Spleen (tissue), 13 donors: ENCODE measurements around the gene DXO. TPM values are rescaled to one million over a fixed set of nuclear protein-coding genes. Genes with fewer than 3 reads are reported as not detected.
A peak's percentile ranks its signal among the peaks of the same experiment; 100 is the strongest.
"Not testable (repeated sequence)": the region's sequence is repeated elsewhere in the genome, so short reads cannot be mapped to it uniquely, and the experiment has no call there.

Experiments used
- DNase-seq: peaks from one replicate; pipeline ENCODE4 v3.0.0-alpha.2; 2020
- H3K27ac ChIP-seq, 8 donors: fragments of 200-600 bp; sonication (generic) in 7 of 8; 1 replicate in 4 of 8; 2 replicates in 4 of 8; pipeline versions ENCODE4 v1.5.0 to v1.8.0; 2016 to 2021; ENCODE audit warnings: inconsistent platforms in 4 of 8, mild to moderate bottlenecking in 4 of 8, moderate library complexity in 1 of 8
- H3K27me3 ChIP-seq, 7 donors: fragments of 200-600 bp; sonication (generic) in 6 of 7; replicated peaks in 1 of 7; 1 replicate in 4 of 7; 2 replicates in 3 of 7; pipeline versions ENCODE4 v1.5.0 to v1.8.0; 2016 to 2021; ENCODE audit warnings: inconsistent platforms in 3 of 7, mild to moderate bottlenecking in 1 of 7
- H3K36me3 ChIP-seq, 6 donors: fragments of 200-600 bp; sonication (generic) in 5 of 6; 1 replicate in 4 of 6; 2 replicates in 2 of 6; pipeline versions ENCODE4 v1.5.0 to v1.8.0; 2016 to 2021; ENCODE audit warnings: inconsistent platforms in 2 of 6
- H3K4me1 ChIP-seq, 6 donors: fragments of 200-600 bp; sonication (generic) in 5 of 6; 1 replicate in 3 of 6; 2 replicates in 3 of 6; pipeline versions ENCODE4 v1.5.0 to v1.8.0; 2016 to 2021; ENCODE audit warnings: inconsistent platforms in 3 of 6
- H3K4me3 ChIP-seq, 8 donors: fragments of 200-600 bp; sonication (generic) in 7 of 8; 1 replicate in 4 of 8; 2 replicates in 4 of 8; pipeline versions ENCODE4 v1.5.0 to v1.8.0; 2016 to 2021; ENCODE audit warnings: inconsistent platforms in 4 of 8, mild to moderate bottlenecking in 4 of 8, moderate library complexity in 2 of 8
- H3K9me3 ChIP-seq, 8 donors: fragments of 200-600 bp; sonication (generic) in 7 of 8; 1 replicate in 4 of 8; 2 replicates in 4 of 8; pipeline versions ENCODE4 v1.5.0 to v1.8.0; 2016 to 2021; ENCODE audit warnings: inconsistent platforms in 4 of 8
- CTCF ChIP-seq, 11 experiments: fragments of 200-600 bp in 7 of 11; fragments of 450-650 bp in 4 of 11; sonication (generic) in 4 of 11; IDR thresholded peaks in 8 of 11; conservative IDR thresholded peaks in 3 of 11; 1 replicate in 7 of 11; 2 replicates in 4 of 11; pipeline versions ENCODE4 v1.4.0 to v1.8.0; 2016 to 2021; ENCODE audit warnings: antibody characterized with exemption in 11 of 11, inconsistent platforms in 4 of 11, mild to moderate bottlenecking in 1 of 11
- POLR2A ChIP-seq, 3 donors: fragments of 450-650 bp; IDR thresholded peaks; one replicate each; pipeline ENCODE4 v1.5.1; 2017; ENCODE audit warnings: antibody characterized with exemption in 3 of 3, mild to moderate bottlenecking in 1 of 3
- POLR2AphosphoS5 ChIP-seq, 3 donors: sonication (generic); formaldehyde crosslinking; IDR thresholded peaks; one replicate each; pipeline ENCODE4 v1.5.1; 2017; ENCODE audit warnings: antibody characterized with exemption in 3 of 3
- WGBS, 5 donors: extraction: QIAGEN DNeasy Blood & Tissue Kit in 3 of 5; methylation state at CpG; one replicate each; pipeline versions ENCODE4 v1.1.5 to v1.1.7; 2013 to 2018; 5-methylcytosine and 5-hydroxymethylcytosine counted together
- intact Hi-C: fragments of 100-400 bp; cut with DNase I; formaldehyde crosslinking; loops from one replicate; pipeline ENCODE4 v1.15.0; 2023; ENCODE audit warnings: low total_unique reads
- long read RNA-seq, 2 donors: transcript quantifications; one replicate each; lab custom pipeline, GENCODE V29; 2026
- polyA plus RNA-seq, 3 donors: library from polyadenylated mRNA; stranded (reverse); fragments of 200-250 nt; gene quantifications; one replicate each; pipeline ENCODE4 v1.2.1, GENCODE V29; 2013
- total RNA-seq, 7 donors: library from RNA; depleted of rRNA in 3 of 7; stranded (reverse); fragments of >200 nt in 3 of 7; fragmentation: NEBNext Ultra II Directional in 4 of 7; extraction: Animal tissue kit (Norgen Biotek cat#: 25700) in 4 of 7; gene quantifications; one replicate each; pipeline versions ENCODE4 v1.1.0 to v1.2.1, GENCODE V29; 2016 to 2021
- donor health status: healthy with polysubstance abuse.
- donor health status: DM: no; HTN: no; CAD: no; lungs with moderate emphysema.
- donor health status: DM: no; HTN: no; CAD: no.
- donor health status: Bipolar disorder and iron deficiency.
- donor health status: healthy.
- donor health status: DM: no; HTN: no; CAD: no.
- donor health status: DM: yes; HTN: yes; CAD: no.

Gene DXO
- total RNA-seq: 10 to 100 TPM; 21.0 to 34.3 (median 26.2) TPM
- polyA plus RNA-seq: 10 to 100 TPM; 19.1 to 28.1 (median 26.3) TPM
- long read RNA-seq, donor 1, partial matches to known transcripts: 0 of 3 reads
- long read RNA-seq, donor 1, other reads (novel, unspliced or antisense): 0 of 3 reads
- long read RNA-seq, donor 2, partial matches to known transcripts: 0 of 3 reads
- long read RNA-seq, donor 2, other reads (novel, unspliced or antisense): 0 of 3 reads

GRCh38 chr6:31971993-31972708 is at the start of gene DXO:
Gene DXO (minus strand): TSS chr6:31972138. CDS start chr6:31971675, 463 bp downstream.
- peaks cover 21 to 62% (median 36%) of the 10 kb centered on the region in 6 donors for H3K4me1 ChIP-seq
- 0% methylated on average over 29 to 62 of the region's 62 CpGs for WGBS, 5 donors
- intact Hi-C loops: no loop called here
- peak within 1 kb of the TSS; percentile 91 to 99 (median 98) for H3K27ac ChIP-seq
- H3K36me3 ChIP-seq: peaks cover 0 to 69% (median 34%) of the 10 kb centered on the region in 6 donors
- DNase-seq: peak; percentile 98
- TF ChIP-seq CTCF (IDR thresholded peaks at IDR 0.05 in 8 of 11, conservative IDR thresholded peaks at IDR 0.05 in 3 of 11): no peak
- TF ChIP-seq POLR2AphosphoS5 (IDR thresholded peaks at IDR 0.05): peak; percentile 92 to 97 (median 93)
- peak in 2 of 3 donors; percentile 48 to 78 for TF ChIP-seq POLR2A (IDR thresholded peaks at IDR 0.05)
- no peaks in the 10 kb centered on the region for H3K27me3 ChIP-seq
- no peaks in the 10 kb centered on the region for H3K9me3 ChIP-seq
- H3K4me3 ChIP-seq: peak within 1 kb of the TSS; percentile 60 to 93 (median 75)

GRCh38 chr6:32014547-32014946 is 42.6 kb upstream of the DXO start, which contains the start of gene C4B:
Gene C4B (plus strand): TSS chr6:32014795. CDS start chr6:32014846, 51 bp downstream.
- H3K4me1 ChIP-seq, H3K9me3 ChIP-seq, H3K27me3 ChIP-seq, DNase-seq, H3K4me3 ChIP-seq, H3K27ac ChIP-seq, H3K36me3 ChIP-seq, intact Hi-C loops: not testable (repeated sequence)
- WGBS, 5 donors: no CpG with 5 or more reads among the region's 6 CpGs

- H3K4me3 ChIP-seq, H3K27ac ChIP-seq, DNase-seq, H3K4me1 ChIP-seq, H3K9me3 ChIP-seq, intact Hi-C loops, H3K27me3 ChIP-seq, H3K36me3 ChIP-seq: not testable (repeated sequence)
- WGBS, 5 donors: no CpG with 5 or more reads among the region's 5 CpGs
Observed at GRCh38 chr6:32013738-32014137, 41.8 kb upstream of the DXO start.

- H3K27me3 ChIP-seq, H3K36me3 ChIP-seq, H3K4me3 ChIP-seq, H3K27ac ChIP-seq, intact Hi-C loops, H3K9me3 ChIP-seq, H3K4me1 ChIP-seq: not testable (repeated sequence)
- WGBS, 5 donors: 75 to 88% (median 81%) methylated on average over 7 to 17 of the region's 17 CpGs
- TF ChIP-seq POLR2AphosphoS5 (IDR thresholded peaks at IDR 0.05): peak in 1 of 3 donors; percentile 7
- DNase-seq: peak; percentile 45
Observed at GRCh38 chr6:32012941-32013617, 41.1 kb upstream of the DXO start.

- H3K27ac ChIP-seq, H3K27me3 ChIP-seq, H3K36me3 ChIP-seq, intact Hi-C loops, H3K4me3 ChIP-seq, H3K9me3 ChIP-seq, H3K4me1 ChIP-seq: not testable (repeated sequence)
- 65 to 76% (median 70%) methylated on average over 13 to 20 of the region's 27 CpGs for WGBS, 5 donors
- peak; percentile 32 for DNase-seq
- peak in 1 of 3 donors; percentile 15 for TF ChIP-seq POLR2AphosphoS5 (IDR thresholded peaks at IDR 0.05)
Observed at GRCh38 chr6:32010856-32011530, 39.1 kb upstream of the DXO start.

- H3K27me3 ChIP-seq, H3K4me1 ChIP-seq, H3K4me3 ChIP-seq, H3K36me3 ChIP-seq, intact Hi-C loops, H3K27ac ChIP-seq, H3K9me3 ChIP-seq: not testable (repeated sequence)
- 66 to 83% (median 72%) methylated on average over 4 to 12 of the region's 12 CpGs for WGBS, 5 donors
- peak; percentile 16 for DNase-seq
Observed at GRCh38 chr6:32009537-32009936, 37.6 kb upstream of the DXO start.

- intact Hi-C loops, H3K27ac ChIP-seq, H3K4me3 ChIP-seq, H3K9me3 ChIP-seq, H3K4me1 ChIP-seq, H3K27me3 ChIP-seq, DNase-seq, H3K36me3 ChIP-seq: not testable (repeated sequence)
- 33 to 74% (median 59%) methylated on average over 6 to 9 of the region's 12 CpGs for WGBS, 5 donors
Observed at GRCh38 chr6:32008616-32009015, 36.7 kb upstream of the DXO start.

GRCh38 chr6:32008037-32008436 is 36.1 kb upstream of the DXO start:
- no CpG with 5 or more reads among the region's 24 CpGs for whole genome bisulfite sequencing, 5 donors
- peak; percentile 17 for DNase-seq

GRCh38 chr6:32007086-32007485 is 35.1 kb upstream of the DXO start:
- H3K27me3 ChIP-seq, H3K36me3 ChIP-seq, H3K4me3 ChIP-seq, H3K4me1 ChIP-seq, H3K27ac ChIP-seq, intact Hi-C loops, H3K9me3 ChIP-seq: not testable (repeated sequence)
- peak; percentile 49 for DNase-seq
- 79 to 94% (median 87%) methylated on average over 8 to 12 of the region's 12 CpGs for WGBS, 5 donors

More at GRCh38 chr6:32008037-32008436, 36.1 kb upstream of the DXO start:
- H3K36me3 ChIP-seq, H3K9me3 ChIP-seq, intact Hi-C loops, H3K27ac ChIP-seq, H3K27me3 ChIP-seq, H3K4me1 ChIP-seq, H3K4me3 ChIP-seq: not testable (repeated sequence)
